ENCODE results near the gene DLG2. TPM values are rescaled to one million over a fixed set of nuclear protein-coding genes. Genes with fewer than 3 reads are reported as not detected.

Gene DLG2
- polyA plus RNA-seq, 4 donors, result 6.8 to 14.7 (median 13.2) TPM

DNA sequence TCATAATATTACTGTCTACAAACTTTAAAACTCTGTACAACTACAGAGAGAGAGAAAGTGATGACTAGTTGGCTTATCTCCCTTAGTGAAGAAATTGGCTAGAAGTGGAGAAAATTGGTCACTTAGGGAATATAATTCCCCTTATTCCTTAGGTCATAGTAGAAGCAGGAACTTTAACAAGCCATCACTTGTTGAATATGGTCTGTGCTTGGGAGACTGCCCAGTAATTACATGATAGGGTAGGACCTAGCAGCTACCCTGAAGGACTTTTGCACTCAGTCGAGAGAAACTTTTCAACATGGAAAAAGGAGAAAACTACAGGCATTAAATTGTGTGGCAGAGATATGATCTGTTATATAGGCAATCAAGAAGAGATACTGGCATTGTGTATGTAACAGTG, 1764.5 kb downstream of the DLG2 start:
- no peak for DNase-seq (ENCODE audit: low read depth in 4 of 4, low spot score in 3 of 4)

GRCh38 chr11:83862033-83862432, 1765.1 kb downstream of the DLG2 start:
- DNase-seq (ENCODE audit: low read depth in 4 of 4, low spot score in 3 of 4), result no peak

DNA sequence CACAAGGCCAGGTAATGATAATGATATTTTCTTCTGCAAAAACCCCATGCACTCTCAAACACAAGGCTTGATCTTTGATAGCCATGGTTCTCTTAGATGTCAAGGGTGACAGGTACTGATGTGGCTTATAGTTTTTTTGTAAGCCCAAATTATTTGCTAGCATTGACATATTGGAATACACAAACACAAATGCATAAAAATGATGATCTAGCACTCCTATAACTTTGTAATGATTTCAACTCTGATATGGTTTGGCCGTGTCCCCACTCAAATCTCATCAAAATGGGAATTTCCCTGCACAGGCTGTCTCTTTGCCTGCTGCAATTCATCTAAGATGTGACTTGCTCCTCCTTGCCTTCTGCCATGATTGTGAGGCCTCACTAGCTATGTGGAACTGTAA, 1768.5 kb downstream of the DLG2 start:
- DNase-seq (ENCODE audit: low read depth in 4 of 4, low spot score in 3 of 4), result no peak

DNA sequence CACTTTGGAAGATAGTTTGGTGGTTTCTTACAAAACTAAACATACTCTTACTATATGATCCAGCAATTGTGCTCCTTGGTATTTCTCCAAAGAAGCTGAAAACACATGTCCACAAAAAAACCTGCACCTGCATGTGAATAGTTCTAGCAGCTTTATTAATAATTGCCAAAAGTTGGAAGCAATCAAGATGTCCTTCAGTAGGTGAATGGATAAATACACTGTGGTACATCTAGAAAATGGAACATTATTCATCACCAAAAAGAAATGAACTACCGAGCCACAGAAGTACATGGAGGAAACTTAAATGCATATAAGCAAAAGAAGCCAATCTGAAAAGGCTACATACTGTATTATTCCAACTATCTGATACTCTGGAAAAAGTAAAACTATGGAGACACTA, 1771.9 kb downstream of the DLG2 start:
- DNase-seq (ENCODE audit: low read depth in 4 of 4, low spot score in 3 of 4), result no peak

DNA sequence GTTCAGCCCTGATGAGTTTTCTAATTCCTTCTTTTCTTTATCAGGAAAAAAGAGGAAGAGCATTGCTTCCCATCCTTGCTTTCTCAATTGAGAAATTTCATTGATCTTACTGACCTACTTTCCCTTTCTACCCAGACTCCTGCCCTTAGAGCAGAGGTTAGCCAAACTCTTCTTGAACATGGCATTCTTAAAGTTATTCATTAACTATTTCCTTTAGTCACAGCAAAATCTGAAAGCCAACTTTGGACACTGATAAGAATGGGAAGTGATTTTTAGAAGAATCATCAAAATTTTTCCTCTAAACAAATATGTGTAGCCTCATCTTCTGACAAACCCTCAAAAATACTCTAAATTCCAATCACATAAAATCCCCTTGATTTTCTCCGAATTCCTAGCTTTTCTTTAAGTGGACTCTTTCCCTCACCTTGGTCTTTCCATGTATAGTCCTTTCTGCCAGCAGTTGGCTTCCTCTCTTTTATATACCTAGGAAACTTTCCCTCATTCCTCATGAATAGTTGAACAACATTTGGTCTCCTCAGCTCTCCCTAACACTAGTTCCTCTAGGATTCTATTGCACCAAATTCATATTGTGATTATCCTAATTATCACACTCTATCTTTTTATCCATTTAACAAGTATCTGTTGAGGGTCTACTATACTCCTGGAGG, 1774.2 kb downstream of the DLG2 start:
- no peak for DNase-seq (ENCODE audit: low read depth in 4 of 4, low spot score in 3 of 4)

DNA sequence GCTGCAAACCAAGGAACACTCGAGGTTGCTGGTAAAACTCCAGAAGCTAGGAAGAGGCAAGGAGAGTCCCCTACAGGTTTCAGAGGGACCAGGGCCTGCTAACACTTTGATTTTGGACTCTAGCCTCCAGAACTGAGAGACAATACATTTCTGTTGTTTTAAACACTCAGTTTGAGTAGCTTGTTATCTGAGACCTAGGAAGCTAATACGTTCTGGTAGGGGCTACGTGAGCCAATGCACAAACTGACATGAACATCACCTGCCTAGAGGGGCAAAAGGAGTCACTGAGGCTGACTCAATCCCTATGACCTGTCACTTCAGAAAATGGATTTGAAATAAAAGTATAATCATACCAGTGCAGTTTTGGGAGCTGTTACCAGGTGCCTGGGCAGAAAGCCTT, 1775.1 kb downstream of the DLG2 start:
- DNase-seq (ENCODE audit: low read depth in 4 of 4, low spot score in 3 of 4), result no peak

- DNase-seq (ENCODE audit: low read depth in 4 of 4, low spot score in 3 of 4), result no peak
These were observed 1779.6 kb downstream of the DLG2 start for GRCh38 chr11:83847467-83848034.

DNA sequence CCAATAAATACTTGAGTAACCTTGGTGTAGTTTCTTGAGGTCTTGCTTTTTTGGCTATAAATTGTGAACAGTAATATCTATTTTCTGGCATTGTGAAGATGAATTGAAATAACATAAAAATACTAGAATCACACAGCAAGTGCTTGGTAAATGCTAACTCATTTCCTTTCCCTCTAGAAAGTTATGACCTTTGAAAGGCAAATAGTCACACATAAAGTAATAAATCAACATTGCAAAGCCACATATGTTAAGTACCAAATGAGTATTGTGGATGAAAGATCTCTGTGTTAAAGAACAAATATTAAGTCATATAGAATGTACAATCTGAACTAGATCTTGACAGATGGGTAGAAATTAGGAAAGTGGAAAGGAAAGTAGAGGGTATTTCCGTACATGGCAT, 1781.3 kb downstream of the DLG2 start:
- no peak for DNase-seq (ENCODE audit: low read depth in 4 of 4, low spot score in 3 of 4)

DNA sequence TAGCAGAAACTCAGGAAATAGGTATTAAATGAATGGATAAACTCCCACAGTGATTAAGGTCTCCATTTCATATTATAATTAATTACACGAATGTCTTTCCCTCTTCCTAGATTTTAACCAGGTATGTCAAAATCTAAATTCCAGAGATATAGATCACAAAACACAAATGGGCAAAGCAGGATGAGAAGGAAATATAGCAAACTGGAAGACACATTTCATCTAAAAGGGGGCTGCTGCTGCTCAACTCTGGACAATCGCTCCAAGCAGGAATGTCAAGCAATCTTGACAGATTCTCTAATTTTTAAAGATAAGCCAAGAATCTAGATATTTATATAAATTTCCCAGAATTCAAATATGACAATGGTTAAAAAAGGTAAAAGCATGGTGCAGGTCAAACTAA, 1786.8 kb downstream of the DLG2 start:
- DNase-seq (ENCODE audit: low read depth in 4 of 4, low spot score in 3 of 4), result no peak

GRCh38 chr11:83836883-83837654, 1790.1 kb downstream of the DLG2 start:
- DNase-seq (ENCODE audit: low read depth in 4 of 4, low spot score in 3 of 4), result peak in 2 of 4 donors; percentile 29 to 36

- DNase-seq (ENCODE audit: low read depth in 4 of 4, low spot score in 3 of 4), result no peak
These were observed 1791.1 kb downstream of the DLG2 start for GRCh38 chr11:83836065-83836464.

DNA sequence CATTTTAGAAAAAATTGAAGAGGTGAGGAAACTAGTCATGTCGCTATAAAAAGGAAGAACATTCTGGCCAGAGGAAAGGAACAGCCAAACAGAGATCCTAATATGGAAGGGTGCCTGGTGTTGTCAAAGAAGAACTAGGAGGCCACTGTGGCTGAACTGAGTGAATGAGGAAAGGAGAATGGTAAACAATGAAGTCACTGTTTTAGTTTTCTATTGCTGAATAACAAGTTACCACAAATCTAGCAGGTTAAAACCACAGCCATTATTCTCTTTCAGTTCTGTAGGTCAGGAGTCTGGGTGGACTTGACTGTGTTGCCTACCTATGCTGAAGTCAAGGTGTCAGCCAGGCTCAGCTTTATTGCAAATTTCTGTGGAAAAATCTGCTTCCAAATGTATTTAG, 1791.7 kb downstream of the DLG2 start:
- DNase-seq (ENCODE audit: low read depth in 4 of 4, low spot score in 3 of 4), result no peak

DNA sequence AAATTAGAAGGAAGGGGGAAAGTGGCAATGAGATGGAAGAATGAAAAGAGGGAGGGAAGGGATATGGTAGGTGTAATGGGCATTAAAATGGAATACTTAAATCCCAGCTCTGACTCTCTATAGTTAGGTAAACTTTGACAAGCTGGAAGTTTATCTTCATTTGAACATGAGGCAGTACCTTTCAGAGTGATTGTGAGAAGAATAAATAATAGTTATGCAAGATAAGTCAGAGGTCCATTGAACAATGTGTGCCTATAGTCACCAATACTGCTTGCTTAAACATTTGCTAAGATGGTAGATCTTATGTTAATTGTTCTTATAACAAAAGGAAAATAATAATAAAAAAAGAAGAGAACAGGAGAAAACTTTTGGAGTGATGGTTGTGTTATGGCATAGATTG, 1795.2 kb downstream of the DLG2 start:
- no peak for DNase-seq (ENCODE audit: low read depth in 4 of 4, low spot score in 3 of 4)

GRCh38 chr11:83827940-83828554, 1799.1 kb downstream of the DLG2 start:
- peak in 2 of 4 donors; percentile 12 to 17 for DNase-seq (ENCODE audit: low read depth in 4 of 4, low spot score in 3 of 4)

GRCh38 chr11:83827520-83827919, 1799.6 kb downstream of the DLG2 start:
- no peak for DNase-seq (ENCODE audit: low read depth in 4 of 4, low spot score in 3 of 4)

DNA sequence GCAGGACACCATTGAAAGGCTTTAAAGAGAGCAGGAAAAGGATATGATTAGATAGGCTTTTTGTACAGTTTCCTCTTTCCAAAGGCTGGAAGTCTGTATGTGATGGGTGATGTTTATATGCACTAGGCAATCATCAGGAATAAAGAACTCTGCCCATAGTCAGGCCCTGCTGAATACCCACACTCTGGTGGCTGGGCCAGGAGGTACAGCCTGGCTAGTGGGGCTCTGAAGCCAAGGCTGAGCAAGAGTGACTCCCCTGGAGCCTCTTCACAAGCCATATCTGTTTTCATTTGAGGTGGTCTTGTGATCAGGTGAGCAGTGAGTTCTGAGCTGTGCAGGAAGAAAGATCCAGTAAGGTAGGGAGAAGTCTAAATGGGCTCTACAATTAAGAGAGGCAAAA, 1801.1 kb downstream of the DLG2 start:
- no peak for DNase-seq (ENCODE audit: low read depth in 4 of 4, low spot score in 3 of 4)

- no peak for DNase-seq (ENCODE audit: low read depth in 4 of 4, low spot score in 3 of 4)
These were observed 1803.6 kb downstream of the DLG2 start for GRCh38 chr11:83823461-83824025.

- DNase-seq (ENCODE audit: low read depth in 4 of 4, low spot score in 3 of 4), result peak in 3 of 4 donors; percentile 18 to 35 (median 24)
These were observed 1807.1 kb downstream of the DLG2 start for GRCh38 chr11:83819931-83820549.

- DNase-seq (ENCODE audit: low read depth in 4 of 4, low spot score in 3 of 4), result no peak
These were observed 1808.8 kb downstream of the DLG2 start for GRCh38 chr11:83818349-83818748.

DNA sequence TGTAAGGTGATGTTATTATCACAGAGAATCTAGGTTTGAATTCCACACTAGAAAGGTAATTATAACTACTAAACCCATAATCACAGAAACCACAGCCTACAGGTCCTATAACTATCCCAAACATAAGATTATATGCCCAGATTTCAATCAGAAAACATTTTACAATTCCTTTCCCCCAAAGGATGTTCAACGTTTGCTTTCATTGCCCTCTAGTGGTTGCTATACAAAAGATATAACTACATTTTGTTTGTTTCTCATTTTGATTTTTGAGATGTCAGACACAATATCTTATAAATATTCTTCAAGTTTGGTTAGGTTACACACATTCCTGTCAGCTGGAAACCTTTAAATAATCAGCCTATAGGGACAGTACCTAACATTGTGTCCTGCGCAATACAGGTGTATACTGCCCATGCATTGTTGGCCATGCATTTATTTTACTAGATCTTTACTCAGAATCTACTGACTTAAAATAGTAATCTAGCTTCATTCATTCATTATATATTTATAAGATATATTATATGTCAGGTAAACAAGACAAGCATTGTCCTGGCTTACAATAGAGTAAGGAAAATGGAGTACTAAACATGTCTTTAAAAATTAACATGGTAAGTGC, 1810.5 kb downstream of the DLG2 start:
- no peak for DNase-seq (ENCODE audit: low read depth in 4 of 4, low spot score in 3 of 4)
